ENCODE results near the gene GNAQ.

GRCh38 chr9:77810047-77810446 is 221.6 kb downstream of the GNAQ start:
- TF ChIP-seq POLR2A (IDR thresholded peaks at IDR 0.05) (no peak), POLR2AphosphoS5 (IDR thresholded peaks at IDR 0.05) (no peak)
- TF ChIP-seq, protein P1, sequence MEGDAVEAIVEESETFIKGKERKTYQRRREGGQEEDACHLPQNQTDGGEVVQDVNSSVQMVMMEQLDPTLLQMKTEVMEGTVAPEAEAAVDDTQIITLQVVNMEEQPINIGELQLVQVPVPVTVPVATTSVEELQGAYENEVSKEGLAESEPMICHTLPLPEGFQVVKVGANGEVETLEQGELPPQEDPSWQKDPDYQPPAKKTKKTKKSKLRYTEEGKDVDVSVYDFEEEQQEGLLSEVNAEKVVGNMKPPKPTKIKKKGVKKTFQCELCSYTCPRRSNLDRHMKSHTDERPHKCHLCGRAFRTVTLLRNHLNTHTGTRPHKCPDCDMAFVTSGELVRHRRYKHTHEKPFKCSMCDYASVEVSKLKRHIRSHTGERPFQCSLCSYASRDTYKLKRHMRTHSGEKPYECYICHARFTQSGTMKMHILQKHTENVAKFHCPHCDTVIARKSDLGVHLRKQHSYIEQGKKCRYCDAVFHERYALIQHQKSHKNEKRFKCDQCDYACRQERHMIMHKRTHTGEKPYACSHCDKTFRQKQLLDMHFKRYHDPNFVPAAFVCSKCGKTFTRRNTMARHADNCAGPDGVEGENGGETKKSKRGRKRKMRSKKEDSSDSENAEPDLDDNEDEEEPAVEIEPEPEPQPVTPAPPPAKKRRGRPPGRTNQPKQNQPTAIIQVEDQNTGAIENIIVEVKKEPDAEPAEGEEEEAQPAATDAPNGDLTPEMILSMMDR (IDR thresholded peaks at IDR 0.05 in 8 of 11, conservative IDR thresholded peaks at IDR 0.05 in 3 of 11), result no peak
